Ectodermal cell (in vitro differentiated cells): ENCODE results near the gene MS4A7.

Experiments
- H3K27ac ChIP-seq: 2 replicates; pipeline ENCODE4 v1.7.0; 2013; ENCODE audit warnings: mild to moderate bottlenecking, low read depth, low read length; ENCODE audit not compliant: insufficient read depth, poor library complexity, severe bottlenecking
- H3K27me3 ChIP-seq: 2 replicates; pipeline ENCODE4 v1.7.0; 2013; ENCODE audit warnings: mild to moderate bottlenecking, low read length; ENCODE audit not compliant: insufficient read depth, control insufficient read depth, poor library complexity, severe bottlenecking
- H3K36me3 ChIP-seq: one replicate; pipeline ENCODE4 v1.7.0; 2013; ENCODE audit warnings: low read length; ENCODE audit not compliant: control insufficient read depth, insufficient read depth
- H3K4me1 ChIP-seq: one replicate; pipeline ENCODE4 v1.7.0; 2013; ENCODE audit warnings: low read length; ENCODE audit not compliant: control insufficient read depth, insufficient read depth
- H3K4me3 ChIP-seq: 2 replicates; pipeline ENCODE4 v1.7.0; 2013; ENCODE audit warnings: low read depth, low read length, control low read depth; ENCODE audit not compliant: insufficient read depth
- H3K9me3 ChIP-seq: 2 replicates; pipeline ENCODE4 v1.7.0; 2013; ENCODE audit warnings: mild to moderate bottlenecking, low read length, moderate library complexity; ENCODE audit not compliant: control insufficient read depth
- WGBS, 2 experiments: methylation state at CpG; one replicate each; pipeline ENCODE4 v1.1.7; 2013; ENCODE audit warnings: missing lambda C conversion rate in 2 of 2; 5-methylcytosine and 5-hydroxymethylcytosine counted together

MS4A7 gene

DNA sequence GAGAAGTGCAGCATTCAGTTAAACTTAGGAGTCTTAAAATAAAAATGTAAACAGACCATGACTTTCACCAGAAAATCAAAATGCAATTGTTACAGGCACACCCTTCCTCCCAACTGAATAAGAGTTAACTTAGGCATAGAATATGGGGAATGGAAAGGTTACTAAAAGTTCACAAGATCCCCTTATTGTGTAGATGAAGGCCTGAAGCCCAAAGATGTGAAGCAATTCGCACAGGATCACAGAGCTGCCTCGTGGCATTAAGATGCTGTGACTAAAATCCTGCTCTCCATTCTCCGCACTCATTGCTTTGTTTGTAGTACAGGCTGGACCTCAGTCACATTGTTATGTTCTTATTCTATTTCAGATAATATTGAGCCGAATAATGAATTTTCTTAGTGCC, 55.1 kb downstream of the MS4A7 start:
- WGBS, 2 experiments: 72 to 84% methylated on average over 4 of the region's 4 CpGs
- Histone ChIP-seq H3K4me1 (no peaks in the 10 kb centered on the region), H3K27me3 (no peaks in the 10 kb centered on the region), H3K36me3 (no peaks in the 10 kb centered on the region), H3K9me3 (no peaks in the 10 kb centered on the region), H3K4me3 (no peak overlapping the region), H3K27ac (no peak overlapping the region)
